Measurements from ENCODE around the gene SKOR2. TPM values are rescaled to one million over a fixed set of nuclear protein-coding genes. Genes with fewer than 3 reads are reported as not detected.

The SKOR2 gene
- 0.42 TPM in 1 of 2 replicates, not detected in the other for total RNA-seq (2014; rRNA removed; shearing (Covaris generic))
- polyA plus RNA-seq (2016; fragmentation: Nextera tagmentation; extraction: Ambion mirVana), result 0.10 TPM in 1 of 2 replicates, not detected in the other
- long read RNA-seq, result 0 reads

- DNase-seq (ENCODE audit: low spot score) (peak; percentile 75), ATAC-seq (peak; percentile 10)
- H3K4me3 ChIP-seq, result peak within 1 kb of the TSS; percentile 55
- H3K27ac ChIP-seq (ENCODE audit: low read depth), result no peak within 1 kb of the TSS
- peaks cover 16% of the 10 kb centered on the region; the same call in 1 of the 2 replicates for H4K20me1 ChIP-seq (replicated peaks; ENCODE audit: insufficient read depth)
- H3K4me1 Mint-ChIP-seq, result peaks cover 52% of the 10 kb centered on the region
- no peaks in the 10 kb centered on the region for H3K36me3 ChIP-seq (ENCODE audit: insufficient read depth)
- peak within 1 kb of the TSS; percentile 70 for H3K4me3 Mint-ChIP-seq
- peaks cover 91% of the 10 kb centered on the region for H3K27me3 ChIP-seq (ENCODE audit: insufficient read depth)
- peaks cover 9% of the 10 kb centered on the region for H3K9me3 Mint-ChIP-seq
- peaks cover 8% of the 10 kb centered on the region; the same call in 2 of the 3 replicates for H3K36me3 Mint-ChIP-seq (ENCODE audit: low read depth)
- no peaks in the 10 kb centered on the region for H3K79me2 ChIP-seq (replicated peaks; ENCODE audit: insufficient read depth)
- H3K27ac Mint-ChIP-seq, result no peak within 1 kb of the TSS
- H3K4me2 ChIP-seq, result peak within 1 kb of the TSS; percentile 83
- H3K27me3 Mint-ChIP-seq (ENCODE audit: insufficient read depth, low read depth, poor library complexity), result peaks cover 86% of the 10 kb centered on the region
- no peaks in the 10 kb centered on the region for H3K9me2 ChIP-seq (ENCODE audit: insufficient read depth)
- no peak within 1 kb of the TSS for H2AFZ ChIP-seq
- TF ChIP-seq EZH2phosphoT487 (IDR thresholded peaks at IDR 0.05; ENCODE audit: unreplicated experiment) (peak; percentile 32), ZNF114 (CRISPR knock-in tag; IDR thresholded peaks at IDR 0.05) (no peak), STAT1 (IDR thresholded peaks at IDR 0.05; ENCODE audit: unreplicated experiment) (no peak), EZH2 (IDR thresholded peaks at IDR 0.05; ENCODE audit: low read depth, unreplicated experiment) (peak; percentile 97), CREB1 (CRISPR knock-in tag; IDR thresholded peaks at IDR 0.05; ENCODE audit: low read depth) (peak; percentile 93), CTCF (conservative IDR thresholded peaks at IDR 0.05; ENCODE audit: low read depth in 2 of 2) (no peak)
- TF ChIP-seq, protein P1, sequence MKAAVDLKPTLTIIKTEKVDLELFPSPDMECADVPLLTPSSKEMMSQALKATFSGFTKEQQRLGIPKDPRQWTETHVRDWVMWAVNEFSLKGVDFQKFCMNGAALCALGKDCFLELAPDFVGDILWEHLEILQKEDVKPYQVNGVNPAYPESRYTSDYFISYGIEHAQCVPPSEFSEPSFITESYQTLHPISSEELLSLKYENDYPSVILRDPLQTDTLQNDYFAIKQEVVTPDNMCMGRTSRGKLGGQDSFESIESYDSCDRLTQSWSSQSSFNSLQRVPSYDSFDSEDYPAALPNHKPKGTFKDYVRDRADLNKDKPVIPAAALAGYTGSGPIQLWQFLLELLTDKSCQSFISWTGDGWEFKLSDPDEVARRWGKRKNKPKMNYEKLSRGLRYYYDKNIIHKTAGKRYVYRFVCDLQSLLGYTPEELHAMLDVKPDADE (IDR thresholded peaks at IDR 0.05), result no peak
- H3F3A ChIP-seq (replicated peaks; ENCODE audit: low read depth), result peaks cover 34% of the 10 kb centered on the region
- H3K4me1 ChIP-seq (ENCODE audit: insufficient read depth), result peaks cover 72% of the 10 kb centered on the region
These were observed at the start of gene SKOR2 for GRCh38 chr18:47251289-47252120. Gene SKOR2, minus strand, starts transcription at chr18:47251660. Its CDS starts 2,477 bp downstream, at chr18:47249183.

- H3K4me1 ChIP-seq (ENCODE audit: insufficient read depth), result no peaks in the 10 kb centered on the region
- H3K9me3 Mint-ChIP-seq, result peaks cover 26% of the 10 kb centered on the region
- H3F3A ChIP-seq (replicated peaks; ENCODE audit: low read depth), result no peaks in the 10 kb centered on the region
- no peak overlapping the region for H3K4me2 ChIP-seq
- H3K36me3 ChIP-seq (ENCODE audit: insufficient read depth), result no peaks in the 10 kb centered on the region
- no peaks in the 10 kb centered on the region for H3K4me1 Mint-ChIP-seq
- TF ChIP-seq STAT1 (IDR thresholded peaks at IDR 0.05; ENCODE audit: unreplicated experiment), result no peak
- TF ChIP-seq EZH2 (IDR thresholded peaks at IDR 0.05; ENCODE audit: low read depth, unreplicated experiment), result no peak
- no peak for TF ChIP-seq CREB1 (CRISPR knock-in tag; IDR thresholded peaks at IDR 0.05; ENCODE audit: low read depth)
- TF ChIP-seq CTCF (conservative IDR thresholded peaks at IDR 0.05; ENCODE audit: low read depth in 2 of 2), result no peak
- TF ChIP-seq ZNF114 (CRISPR knock-in tag; IDR thresholded peaks at IDR 0.05), result no peak
- TF ChIP-seq JUNB (IDR thresholded peaks at IDR 0.05; ENCODE audit: unreplicated experiment), result no peak
- TF ChIP-seq, protein P1 (IDR thresholded peaks at IDR 0.05), result no peak
- TF ChIP-seq, protein P2, sequence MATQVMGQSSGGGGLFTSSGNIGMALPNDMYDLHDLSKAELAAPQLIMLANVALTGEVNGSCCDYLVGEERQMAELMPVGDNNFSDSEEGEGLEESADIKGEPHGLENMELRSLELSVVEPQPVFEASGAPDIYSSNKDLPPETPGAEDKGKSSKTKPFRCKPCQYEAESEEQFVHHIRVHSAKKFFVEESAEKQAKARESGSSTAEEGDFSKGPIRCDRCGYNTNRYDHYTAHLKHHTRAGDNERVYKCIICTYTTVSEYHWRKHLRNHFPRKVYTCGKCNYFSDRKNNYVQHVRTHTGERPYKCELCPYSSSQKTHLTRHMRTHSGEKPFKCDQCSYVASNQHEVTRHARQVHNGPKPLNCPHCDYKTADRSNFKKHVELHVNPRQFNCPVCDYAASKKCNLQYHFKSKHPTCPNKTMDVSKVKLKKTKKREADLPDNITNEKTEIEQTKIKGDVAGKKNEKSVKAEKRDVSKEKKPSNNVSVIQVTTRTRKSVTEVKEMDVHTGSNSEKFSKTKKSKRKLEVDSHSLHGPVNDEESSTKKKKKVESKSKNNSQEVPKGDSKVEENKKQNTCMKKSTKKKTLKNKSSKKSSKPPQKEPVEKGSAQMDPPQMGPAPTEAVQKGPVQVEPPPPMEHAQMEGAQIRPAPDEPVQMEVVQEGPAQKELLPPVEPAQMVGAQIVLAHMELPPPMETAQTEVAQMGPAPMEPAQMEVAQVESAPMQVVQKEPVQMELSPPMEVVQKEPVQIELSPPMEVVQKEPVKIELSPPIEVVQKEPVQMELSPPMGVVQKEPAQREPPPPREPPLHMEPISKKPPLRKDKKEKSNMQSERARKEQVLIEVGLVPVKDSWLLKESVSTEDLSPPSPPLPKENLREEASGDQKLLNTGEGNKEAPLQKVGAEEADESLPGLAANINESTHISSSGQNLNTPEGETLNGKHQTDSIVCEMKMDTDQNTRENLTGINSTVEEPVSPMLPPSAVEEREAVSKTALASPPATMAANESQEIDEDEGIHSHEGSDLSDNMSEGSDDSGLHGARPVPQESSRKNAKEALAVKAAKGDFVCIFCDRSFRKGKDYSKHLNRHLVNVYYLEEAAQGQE (IDR thresholded peaks at IDR 0.05; ENCODE audit: unreplicated experiment), result no peak
- no peak for TF ChIP-seq POLR2AphosphoS5 (IDR thresholded peaks at IDR 0.05; ENCODE audit: low read depth)
- no peak overlapping the region for H3K27ac Mint-ChIP-seq
- no peaks in the 10 kb centered on the region for H3K79me2 ChIP-seq (replicated peaks; ENCODE audit: insufficient read depth)
- H3K27ac ChIP-seq (ENCODE audit: low read depth), result no peak overlapping the region
- H3K4me3 ChIP-seq, result no peak overlapping the region
- ATAC-seq (no peak), DNase-seq (ENCODE audit: low spot score) (no peak)
- H3K27me3 ChIP-seq (ENCODE audit: insufficient read depth), result no peaks in the 10 kb centered on the region
- peaks cover 3% of the 10 kb centered on the region; the same call in 1 of the 2 replicates for H3K9me2 ChIP-seq (ENCODE audit: insufficient read depth)
- H4K20me1 ChIP-seq (replicated peaks; ENCODE audit: insufficient read depth), result no peaks in the 10 kb centered on the region
- no peak overlapping the region for H2AFZ ChIP-seq
- peaks cover 2% of the 10 kb centered on the region for H3K27me3 Mint-ChIP-seq (ENCODE audit: insufficient read depth, low read depth, poor library complexity)
- H3K36me3 Mint-ChIP-seq (ENCODE audit: low read depth), result no peaks in the 10 kb centered on the region
- no peak overlapping the region for H3K4me3 Mint-ChIP-seq
These were observed 45.0 kb upstream of the SKOR2 start for GRCh38 chr18:47296462-47296861.
